Spleen (tissue), 11 donors: ENCODE results near the gene MCM5. TPM values are rescaled to one million over a fixed set of nuclear protein-coding genes. Genes with fewer than 3 reads are reported as not detected.

Source experiments
- DNase-seq: peaks from one replicate; pipeline ENCODE4 v3.0.0-alpha.2; 2020
- H3K27ac ChIP-seq, 8 donors: fragments of 200-600 bp; sonication (generic) in 7 of 8; 1 replicate in 4 of 8; 2 replicates in 4 of 8; pipeline versions ENCODE4 v1.5.0 to v1.8.0; 2016 to 2021; ENCODE audit warnings: inconsistent platforms in 4 of 8, mild to moderate bottlenecking in 4 of 8, moderate library complexity in 1 of 8
- H3K27me3 ChIP-seq, 7 donors: fragments of 200-600 bp; sonication (generic) in 6 of 7; replicated peaks in 1 of 7; 1 replicate in 4 of 7; 2 replicates in 3 of 7; pipeline versions ENCODE4 v1.5.0 to v1.8.0; 2016 to 2021; ENCODE audit warnings: inconsistent platforms in 3 of 7, mild to moderate bottlenecking in 1 of 7
- H3K36me3 ChIP-seq, 6 donors: fragments of 200-600 bp; sonication (generic) in 5 of 6; 1 replicate in 4 of 6; 2 replicates in 2 of 6; pipeline versions ENCODE4 v1.5.0 to v1.8.0; 2016 to 2021; ENCODE audit warnings: inconsistent platforms in 2 of 6
- H3K4me1 ChIP-seq, 6 donors: fragments of 200-600 bp; sonication (generic) in 5 of 6; 1 replicate in 3 of 6; 2 replicates in 3 of 6; pipeline versions ENCODE4 v1.5.0 to v1.8.0; 2016 to 2021; ENCODE audit warnings: inconsistent platforms in 3 of 6
- H3K4me3 ChIP-seq, 8 donors: fragments of 200-600 bp; sonication (generic) in 7 of 8; 1 replicate in 4 of 8; 2 replicates in 4 of 8; pipeline versions ENCODE4 v1.5.0 to v1.8.0; 2016 to 2021; ENCODE audit warnings: inconsistent platforms in 4 of 8, mild to moderate bottlenecking in 4 of 8, moderate library complexity in 2 of 8
- H3K9me3 ChIP-seq, 8 donors: fragments of 200-600 bp; sonication (generic) in 7 of 8; 1 replicate in 4 of 8; 2 replicates in 4 of 8; pipeline versions ENCODE4 v1.5.0 to v1.8.0; 2016 to 2021; ENCODE audit warnings: inconsistent platforms in 4 of 8
- CTCF ChIP-seq, 11 experiments: fragments of 200-600 bp in 7 of 11; fragments of 450-650 bp in 4 of 11; sonication (generic) in 4 of 11; IDR thresholded peaks in 8 of 11; conservative IDR thresholded peaks in 3 of 11; 1 replicate in 7 of 11; 2 replicates in 4 of 11; pipeline versions ENCODE4 v1.4.0 to v1.8.0; 2016 to 2021; ENCODE audit warnings: antibody characterized with exemption in 11 of 11, inconsistent platforms in 4 of 11, mild to moderate bottlenecking in 1 of 11
- POLR2A ChIP-seq, 3 donors: fragments of 450-650 bp; IDR thresholded peaks; one replicate each; pipeline ENCODE4 v1.5.1; 2017; ENCODE audit warnings: antibody characterized with exemption in 3 of 3, mild to moderate bottlenecking in 1 of 3
- POLR2AphosphoS5 ChIP-seq, 3 donors: sonication (generic); formaldehyde crosslinking; IDR thresholded peaks; one replicate each; pipeline ENCODE4 v1.5.1; 2017; ENCODE audit warnings: antibody characterized with exemption in 3 of 3
- WGBS, 5 donors: extraction: QIAGEN DNeasy Blood & Tissue Kit in 3 of 5; methylation state at CpG; one replicate each; pipeline versions ENCODE4 v1.1.5 to v1.1.7; 2013 to 2018; 5-methylcytosine and 5-hydroxymethylcytosine counted together
- intact Hi-C: fragments of 100-400 bp; cut with DNase I; formaldehyde crosslinking; loops from one replicate; pipeline ENCODE4 v1.15.0; 2023; ENCODE audit warnings: low total_unique reads
- polyA plus RNA-seq, 3 donors: library from polyadenylated mRNA; stranded (reverse); fragments of 200-250 nt; gene quantifications; one replicate each; pipeline ENCODE4 v1.2.1, GENCODE V29; 2013
- total RNA-seq, 7 donors: library from RNA; depleted of rRNA in 3 of 7; stranded (reverse); fragments of >200 nt in 3 of 7; fragmentation: NEBNext Ultra II Directional in 4 of 7; extraction: Animal tissue kit (Norgen Biotek cat#: 25700) in 4 of 7; gene quantifications; one replicate each; pipeline versions ENCODE4 v1.1.0 to v1.2.1, GENCODE V29; 2016 to 2021
- donor health status: healthy with polysubstance abuse.
- donor health status: DM: no; HTN: no; CAD: no; lungs with moderate emphysema.
- donor health status: DM: no; HTN: no; CAD: no.
- donor health status: Bipolar disorder and iron deficiency.
- donor health status: healthy.
- donor health status: DM: no; HTN: no; CAD: no.
- donor health status: DM: yes; HTN: yes; CAD: no.

The MCM5 gene
- total and polyA plus RNA-seq, 10 donors, result 45.2 to 96.3 (median 56.5) TPM

- peaks cover 17 to 79% (median 59%) of the 10 kb centered on the region in 6 donors for H3K4me1 ChIP-seq
- 5 to 11% (median 7%) methylated on average over 12 to 17 of the region's 17 CpGs for WGBS, 5 donors
Measured at GRCh38 chr22:35376728-35377472, 23.0 kb upstream of the MCM5 start.

GRCh38 chr22:35377735-35378134 is 22.2 kb upstream of the MCM5 start:
- no peaks in the 10 kb centered on the region for H3K9me3 ChIP-seq
- no peaks in the 10 kb centered on the region for H3K27me3 ChIP-seq
- TF ChIP-seq POLR2AphosphoS5 (IDR thresholded peaks at IDR 0.05) (peak in 1 of 3 donors; percentile 38), POLR2A (IDR thresholded peaks at IDR 0.05) (no peak), CTCF (IDR thresholded peaks at IDR 0.05 in 8 of 11, conservative IDR thresholded peaks at IDR 0.05 in 3 of 11) (no peak)
- whole genome bisulfite sequencing, 5 donors, result 55 to 78% (median 62%) methylated on average over 3 of the region's 3 CpGs
- intact Hi-C loops, result no loop called here
- peak overlapping the region in 7 of 8 donors; percentile 75 to 88 (median 86) for H3K27ac ChIP-seq
- peaks cover 0 to under 1% (median 0%) of the 10 kb centered on the region in 6 donors for H3K36me3 ChIP-seq
- DNase-seq, result no peak
- peaks cover 17 to 76% (median 57%) of the 10 kb centered on the region in 6 donors for H3K4me1 ChIP-seq
- H3K4me3 ChIP-seq, result peak overlapping the region in 1 of 8 donors; percentile 46

More at GRCh38 chr22:35376728-35377472, 23.0 kb upstream of the MCM5 start:
- peak in 2 of 11 experiments; percentile 15 to 19 for TF ChIP-seq CTCF (IDR thresholded peaks at IDR 0.05 in 8 of 11, conservative IDR thresholded peaks at IDR 0.05 in 3 of 11)
- TF ChIP-seq POLR2A (IDR thresholded peaks at IDR 0.05), result no peak
- TF ChIP-seq POLR2AphosphoS5 (IDR thresholded peaks at IDR 0.05), result peak; percentile 76 to 95 (median 82)
- peak; percentile 93 for DNase-seq
- no peaks in the 10 kb centered on the region for H3K9me3 ChIP-seq
- H3K4me3 ChIP-seq, result peak overlapping the region in 2 of 8 donors; percentile 11 to 46
- H3K36me3 ChIP-seq, result no peaks in the 10 kb centered on the region
- intact Hi-C loops, result no loop called here
- H3K27me3 ChIP-seq, result no peaks in the 10 kb centered on the region
- peak overlapping the region; percentile 68 to 88 (median 85) for H3K27ac ChIP-seq

GRCh38 chr22:35378621-35379020 is 21.3 kb upstream of the MCM5 start:
- no peaks in the 10 kb centered on the region for H3K9me3 ChIP-seq
- no peaks in the 10 kb centered on the region for H3K27me3 ChIP-seq
- H3K4me1 ChIP-seq, result peaks cover 17 to 83% (median 57%) of the 10 kb centered on the region in 6 donors
- WGBS, 5 donors, result 73 to 97% (median 92%) methylated on average over 3 of the region's 3 CpGs
- H3K27ac ChIP-seq, result peak overlapping the region in 5 of 8 donors; percentile 84 to 88 (median 86)
- TF ChIP-seq CTCF (IDR thresholded peaks at IDR 0.05 in 8 of 11, conservative IDR thresholded peaks at IDR 0.05 in 3 of 11), result no peak
- TF ChIP-seq POLR2AphosphoS5 (IDR thresholded peaks at IDR 0.05), result no peak
- TF ChIP-seq POLR2A (IDR thresholded peaks at IDR 0.05), result no peak
- H3K36me3 ChIP-seq, result peaks cover 0 to 9% (median 0%) of the 10 kb centered on the region in 6 donors
- H3K4me3 ChIP-seq, result no peak overlapping the region
- DNase-seq, result no peak
- intact Hi-C loops, result no loop called here
